WERI-Rb-1 (cell line): Measurements from ENCODE around the gene TMEM108.

Source experiments
- DNase-seq: peaks from one replicate; pipeline ENCODE4 v3.0.0-alpha.2; 2020
- H3K27ac ChIP-seq: fragments of 250-450 bp; sonication (Bioruptor Pico); 2 replicates; pipeline ENCODE4 v1.5.1; 2020; ENCODE audit warnings: mild to moderate bottlenecking, moderate library complexity
- H3K27me3 ChIP-seq: fragments of 250-450 bp; sonication (Bioruptor Pico); 2 replicates; pipeline ENCODE4 v1.5.1; 2021; ENCODE audit warnings: mild to moderate bottlenecking, low read depth, moderate library complexity; ENCODE audit not compliant: insufficient read depth, severe bottlenecking
- H3K36me3 ChIP-seq: fragments of 250-450 bp; sonication (Bioruptor Pico); 2 replicates; pipeline ENCODE4 v1.5.1; 2020; ENCODE audit warnings: mild to moderate bottlenecking, moderate library complexity
- H3K4me3 ChIP-seq: 2 replicates; pipeline ENCODE4 v1.5.1; 2011; ENCODE audit warnings: low read depth, mild to moderate bottlenecking, control low read depth, low read length
- H3K9me3 ChIP-seq: fragments of 250-450 bp; sonication (Bioruptor Pico); 2 replicates; pipeline ENCODE4 v1.5.1; 2021; ENCODE audit warnings: mild to moderate bottlenecking, moderate library complexity; ENCODE audit not compliant: severe bottlenecking
- TF ChIP-seq, protein P1 (sequence below): IDR thresholded peaks from 2 replicates; pipeline ENCODE4 v1.5.1; 2011; ENCODE audit warnings: low read depth, mild to moderate bottlenecking, control low read depth, inconsistent platforms, low read length

The TMEM108 gene

DNA sequence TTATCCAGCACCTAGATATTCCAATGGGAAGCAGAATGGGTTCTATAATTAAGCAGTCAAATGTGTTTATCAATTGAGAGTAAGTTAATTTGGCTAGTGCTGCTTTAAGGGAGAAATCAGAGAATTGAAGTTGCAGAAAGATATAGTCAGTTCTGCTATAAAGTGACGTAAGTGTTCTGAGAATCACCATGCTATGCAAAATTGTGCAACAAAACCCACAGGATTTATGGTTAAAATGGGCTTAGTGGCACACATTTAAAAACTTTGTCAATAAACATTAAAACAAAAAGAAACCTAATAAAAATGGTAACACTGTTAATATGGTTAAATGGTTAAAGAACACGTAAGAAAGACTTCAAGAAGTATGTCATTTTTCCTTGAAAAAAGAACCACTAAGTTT, 74.5 kb downstream of the TMEM108 start:
- DNase-seq: no peak
- no peaks in the 10 kb centered on the region for H3K36me3 ChIP-seq
- no peaks in the 10 kb centered on the region for H3K9me3 ChIP-seq
- TF ChIP-seq, protein P1, sequence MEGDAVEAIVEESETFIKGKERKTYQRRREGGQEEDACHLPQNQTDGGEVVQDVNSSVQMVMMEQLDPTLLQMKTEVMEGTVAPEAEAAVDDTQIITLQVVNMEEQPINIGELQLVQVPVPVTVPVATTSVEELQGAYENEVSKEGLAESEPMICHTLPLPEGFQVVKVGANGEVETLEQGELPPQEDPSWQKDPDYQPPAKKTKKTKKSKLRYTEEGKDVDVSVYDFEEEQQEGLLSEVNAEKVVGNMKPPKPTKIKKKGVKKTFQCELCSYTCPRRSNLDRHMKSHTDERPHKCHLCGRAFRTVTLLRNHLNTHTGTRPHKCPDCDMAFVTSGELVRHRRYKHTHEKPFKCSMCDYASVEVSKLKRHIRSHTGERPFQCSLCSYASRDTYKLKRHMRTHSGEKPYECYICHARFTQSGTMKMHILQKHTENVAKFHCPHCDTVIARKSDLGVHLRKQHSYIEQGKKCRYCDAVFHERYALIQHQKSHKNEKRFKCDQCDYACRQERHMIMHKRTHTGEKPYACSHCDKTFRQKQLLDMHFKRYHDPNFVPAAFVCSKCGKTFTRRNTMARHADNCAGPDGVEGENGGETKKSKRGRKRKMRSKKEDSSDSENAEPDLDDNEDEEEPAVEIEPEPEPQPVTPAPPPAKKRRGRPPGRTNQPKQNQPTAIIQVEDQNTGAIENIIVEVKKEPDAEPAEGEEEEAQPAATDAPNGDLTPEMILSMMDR: no peak
- no peak overlapping the region for H3K27ac ChIP-seq
- no peak overlapping the region for H3K4me3 ChIP-seq
- H3K27me3 ChIP-seq: no peaks in the 10 kb centered on the region

DNA sequence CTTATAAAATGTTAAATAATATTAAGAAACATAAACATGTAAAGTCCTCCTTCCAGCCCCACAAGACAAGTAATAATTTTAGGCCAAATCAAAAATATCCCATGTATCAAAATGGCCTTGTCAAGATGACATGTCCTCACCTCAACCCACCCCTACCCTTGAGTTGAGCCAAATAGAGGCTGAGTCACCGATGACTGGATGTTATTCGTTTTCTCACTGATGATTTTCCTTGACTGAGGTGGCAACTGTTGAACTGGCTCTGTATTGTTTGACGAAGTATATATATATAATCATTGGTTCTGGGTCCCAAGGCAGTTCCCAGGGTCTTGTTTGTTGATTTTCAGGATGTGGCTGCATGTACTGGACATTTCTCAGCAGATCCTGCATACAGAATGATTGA, 75.3 kb downstream of the TMEM108 start:
- Histone ChIP-seq H3K27ac (no peak overlapping the region), H3K36me3 (no peaks in the 10 kb centered on the region), H3K4me3 (no peak overlapping the region), H3K9me3 (no peaks in the 10 kb centered on the region), H3K27me3 (no peaks in the 10 kb centered on the region)
- no peak for DNase-seq
- TF ChIP-seq, protein P1: no peak

DNA sequence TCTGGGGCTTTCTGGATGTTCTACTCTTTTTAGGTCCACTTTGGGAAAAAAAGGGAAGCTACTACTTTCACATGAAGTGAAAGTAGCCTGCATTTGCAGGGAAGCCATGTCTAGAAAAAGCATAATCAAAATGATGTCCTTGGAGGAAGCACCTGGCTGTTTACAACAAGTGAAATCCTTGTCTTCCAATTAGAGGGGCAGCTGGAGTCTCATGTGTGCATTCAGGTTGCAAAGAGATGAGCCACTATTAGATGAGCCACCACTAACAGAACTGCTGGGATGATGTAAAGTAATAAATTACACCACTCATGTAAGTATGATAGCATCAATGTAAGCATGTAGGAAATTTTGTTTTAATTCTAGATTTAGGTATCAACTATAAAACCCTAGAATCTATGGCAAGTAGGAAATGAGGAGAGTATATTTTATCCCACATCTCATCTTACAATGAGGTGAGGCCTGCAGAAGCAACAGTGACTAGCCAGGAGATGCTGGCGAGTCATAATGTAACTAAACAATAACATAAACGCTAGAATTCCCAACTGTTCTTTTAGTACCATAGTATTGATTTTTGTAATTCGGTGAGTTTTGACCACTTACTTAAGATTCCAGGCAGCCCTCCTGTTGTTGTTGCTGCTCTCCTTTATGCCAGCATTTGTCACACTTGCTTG, 75.9 kb downstream of the TMEM108 start:
- Histone ChIP-seq H3K36me3 (no peaks in the 10 kb centered on the region), H3K9me3 (no peaks in the 10 kb centered on the region), H3K27ac (no peak overlapping the region), H3K4me3 (no peak overlapping the region), H3K27me3 (no peaks in the 10 kb centered on the region)
- no peak for DNase-seq
- TF ChIP-seq, protein P1: no peak

DNA sequence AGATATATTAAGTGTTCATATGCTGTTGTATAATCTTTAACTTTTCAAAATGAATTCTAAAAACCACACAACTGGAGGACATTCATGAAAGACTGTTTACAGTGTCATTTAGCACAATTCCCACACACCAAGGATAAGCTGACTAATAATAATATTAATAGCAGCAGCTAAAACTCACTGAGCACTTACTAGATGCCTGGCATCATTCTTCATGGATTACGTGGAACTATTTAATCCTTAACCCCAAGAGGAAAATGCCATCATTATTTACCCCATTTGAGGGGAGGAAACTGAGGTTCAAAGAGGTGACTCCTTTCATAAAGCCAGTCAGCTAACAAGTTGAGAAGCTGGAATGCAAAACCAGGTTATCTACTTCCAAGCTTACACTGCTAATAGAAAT, 77.0 kb downstream of the TMEM108 start:
- no peaks in the 10 kb centered on the region for H3K36me3 ChIP-seq
- no peak for DNase-seq

DNA sequence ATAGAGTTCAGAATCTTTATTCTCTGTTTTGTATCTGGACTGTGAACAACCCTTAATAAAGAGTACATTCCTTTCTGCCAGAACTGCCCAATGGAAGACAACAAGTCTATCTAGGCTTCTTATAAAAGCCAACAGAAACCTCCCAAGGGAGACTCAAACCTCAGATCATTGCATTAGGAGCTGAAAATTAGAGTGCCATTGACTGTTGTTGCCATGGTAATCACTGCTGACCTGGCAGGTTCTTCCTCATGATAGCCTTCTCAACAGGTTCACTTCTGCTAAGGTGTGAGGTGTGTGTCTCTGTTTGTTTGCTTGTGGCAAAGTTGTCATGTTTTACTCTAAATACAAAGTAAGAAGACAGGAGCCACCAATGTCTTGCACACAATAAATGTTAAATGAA, 79.2 kb downstream of the TMEM108 start:
- H3K9me3 ChIP-seq: no peaks in the 10 kb centered on the region
- no peak for DNase-seq
- no peaks in the 10 kb centered on the region for H3K36me3 ChIP-seq
- TF ChIP-seq, protein P1: no peak
- H3K27me3 ChIP-seq: no peaks in the 10 kb centered on the region
- H3K27ac ChIP-seq: no peak overlapping the region
- H3K4me3 ChIP-seq: no peak overlapping the region

More for the DNA sequence above, 77.0 kb downstream of the TMEM108 start:
- TF ChIP-seq, protein P1: no peak
- Histone ChIP-seq H3K9me3 (no peaks in the 10 kb centered on the region), H3K4me3 (no peak overlapping the region), H3K27me3 (no peaks in the 10 kb centered on the region), H3K27ac (no peak overlapping the region)

DNA sequence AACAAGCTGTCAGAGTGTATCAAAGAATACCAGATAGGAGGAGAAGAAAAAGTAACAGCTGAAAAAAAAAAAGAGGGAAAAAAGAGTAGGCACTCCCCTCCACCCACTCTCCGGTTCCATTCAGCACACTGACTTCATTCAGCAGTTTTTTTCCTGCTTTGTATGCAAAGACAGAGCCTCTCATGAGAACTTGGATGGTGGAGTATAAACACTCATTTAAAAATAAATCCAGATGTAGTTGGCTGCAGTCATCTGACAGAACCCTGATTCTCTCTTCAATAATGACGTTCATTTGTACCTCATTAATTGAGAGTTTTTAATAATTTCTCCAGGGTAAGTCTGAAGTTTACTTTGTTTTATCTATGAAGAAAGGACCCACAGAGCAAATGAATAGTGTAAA, 81.0 kb downstream of the TMEM108 start:
- H3K36me3 ChIP-seq: no peaks in the 10 kb centered on the region
- H3K4me3 ChIP-seq: no peak overlapping the region
- DNase-seq: no peak
- no peak overlapping the region for H3K27ac ChIP-seq
- TF ChIP-seq, protein P1: no peak
- H3K9me3 ChIP-seq: no peaks in the 10 kb centered on the region
- no peaks in the 10 kb centered on the region for H3K27me3 ChIP-seq
